ENCODE data around the gene TRIM29.

TRIM29 gene

DNA sequence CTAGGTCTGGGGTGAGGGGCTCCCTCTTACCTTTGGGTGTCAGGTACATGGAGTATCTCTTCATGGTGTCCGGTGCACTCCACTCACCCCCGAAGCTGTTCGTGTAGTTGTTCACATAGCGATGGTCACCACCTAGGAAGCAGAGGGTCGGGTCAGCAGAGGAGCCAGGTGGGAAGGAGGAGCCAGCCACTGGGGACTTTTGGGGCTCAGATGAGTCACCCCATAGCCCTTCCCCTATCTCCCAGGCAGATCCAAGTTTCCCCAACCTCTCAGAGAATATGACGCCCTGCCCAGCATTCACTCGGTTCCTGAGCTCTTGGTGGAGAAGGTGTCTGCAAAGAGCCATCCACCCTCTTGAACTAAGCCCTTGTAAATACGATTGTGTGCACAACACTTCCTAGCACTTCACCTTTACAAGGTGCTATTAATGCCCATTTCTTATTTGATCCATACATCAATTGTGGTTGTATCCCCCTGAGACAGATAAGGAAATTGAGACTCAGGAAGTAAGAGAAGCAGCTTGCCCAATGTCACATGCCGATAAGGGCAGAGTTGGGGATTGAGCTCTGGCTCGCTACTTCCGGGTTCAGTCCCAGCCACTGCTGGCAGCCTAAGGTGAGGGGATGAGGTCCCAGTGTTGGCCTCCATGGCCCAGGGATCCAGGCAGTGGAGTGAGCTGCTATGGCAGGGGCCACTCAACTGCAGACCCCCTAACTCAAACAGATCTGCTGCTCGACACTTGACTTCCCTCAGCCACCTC is 14.8 kb downstream of the TRIM29 start:
- peak; percentile 79 for DNase-seq

GRCh38 chr11:120121914-120122473 is 15.9 kb downstream of the TRIM29 start:
- DNase-seq = peak; percentile 78

GRCh38 chr11:120121336-120121735 is 16.6 kb downstream of the TRIM29 start:
- no peak for DNase-seq

- DNase-seq = peak; percentile 19
Observed at GRCh38 chr11:120120805-120121335, 17.0 kb downstream of the TRIM29 start.

DNA sequence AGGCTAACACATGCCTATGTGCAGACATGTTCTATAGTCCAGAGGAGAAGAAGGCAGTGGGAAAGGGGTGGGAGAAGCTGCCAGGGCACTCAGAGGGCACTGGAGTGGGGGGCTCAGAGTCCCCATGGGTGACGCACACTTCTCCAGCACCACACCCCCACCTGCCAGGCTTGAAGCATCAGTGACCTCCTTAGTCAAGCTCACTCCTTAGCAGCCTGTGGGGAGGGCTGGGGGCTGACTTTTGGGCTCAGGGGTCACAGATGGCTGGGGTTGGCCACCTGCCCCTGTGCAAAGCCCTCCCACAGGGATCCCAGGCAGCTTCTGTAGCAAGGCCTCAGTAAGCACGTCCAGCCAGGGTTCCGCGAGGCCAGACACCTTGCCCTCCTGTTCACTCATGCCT is 18.8 kb downstream of the TRIM29 start:
- no peak for DNase-seq

- no peak for DNase-seq
Observed at GRCh38 chr11:120117991-120118390, 19.9 kb downstream of the TRIM29 start.

- no peak for DNase-seq
Observed at GRCh38 chr11:120116966-120117365, 20.9 kb downstream of the TRIM29 start.

GRCh38 chr11:120115272-120116000 is 22.5 kb downstream of the TRIM29 start:
- DNase-seq = no peak

- no peak for DNase-seq
Observed at GRCh38 chr11:120112174-120112796, 25.6 kb downstream of the TRIM29 start.

- no peak for DNase-seq
Observed at GRCh38 chr11:120109531-120109930, 28.4 kb downstream of the TRIM29 start.

- DNase-seq = no peak
Observed at GRCh38 chr11:120108785-120109168, 29.1 kb downstream of the TRIM29 start.

DNA sequence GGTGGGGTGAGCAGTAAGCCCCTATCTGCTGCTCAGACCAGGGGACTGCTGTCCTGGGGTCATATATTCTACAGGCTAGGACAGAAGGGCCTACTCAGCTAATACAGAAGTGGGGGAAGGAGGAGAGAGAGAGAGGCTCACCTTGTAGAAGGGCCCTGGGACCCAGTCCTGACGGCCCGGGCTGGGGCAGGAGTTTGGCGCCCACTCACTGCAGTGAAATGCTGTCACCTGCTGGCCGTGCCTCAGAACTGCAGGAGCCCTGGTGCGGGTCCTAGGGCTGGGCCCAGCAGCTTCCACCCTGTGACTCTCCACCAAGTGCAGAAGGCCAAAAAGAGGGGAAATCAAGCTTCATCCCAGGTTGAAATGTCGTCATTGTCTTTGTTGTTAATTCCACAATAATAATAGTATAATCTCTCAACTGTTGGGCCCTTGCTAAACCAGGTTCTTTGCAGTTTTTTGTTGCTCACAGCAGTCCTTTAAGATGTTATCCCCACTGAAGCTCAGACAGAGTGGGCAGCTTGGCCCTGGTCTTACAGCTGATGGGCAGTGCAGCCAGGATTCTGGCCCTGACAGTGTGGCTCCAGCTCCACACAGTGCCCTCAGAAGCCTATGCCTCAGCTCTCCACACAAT is 29.6 kb downstream of the TRIM29 start:
- peak; percentile 80 for DNase-seq

- no peak for DNase-seq
Observed at GRCh38 chr11:120107692-120108091, 30.2 kb downstream of the TRIM29 start.

- DNase-seq = no peak
Observed at GRCh38 chr11:120106354-120107150, 31.4 kb downstream of the TRIM29 start.

- DNase-seq = no peak
Observed at GRCh38 chr11:120105576-120105975, 32.3 kb downstream of the TRIM29 start.

DNA sequence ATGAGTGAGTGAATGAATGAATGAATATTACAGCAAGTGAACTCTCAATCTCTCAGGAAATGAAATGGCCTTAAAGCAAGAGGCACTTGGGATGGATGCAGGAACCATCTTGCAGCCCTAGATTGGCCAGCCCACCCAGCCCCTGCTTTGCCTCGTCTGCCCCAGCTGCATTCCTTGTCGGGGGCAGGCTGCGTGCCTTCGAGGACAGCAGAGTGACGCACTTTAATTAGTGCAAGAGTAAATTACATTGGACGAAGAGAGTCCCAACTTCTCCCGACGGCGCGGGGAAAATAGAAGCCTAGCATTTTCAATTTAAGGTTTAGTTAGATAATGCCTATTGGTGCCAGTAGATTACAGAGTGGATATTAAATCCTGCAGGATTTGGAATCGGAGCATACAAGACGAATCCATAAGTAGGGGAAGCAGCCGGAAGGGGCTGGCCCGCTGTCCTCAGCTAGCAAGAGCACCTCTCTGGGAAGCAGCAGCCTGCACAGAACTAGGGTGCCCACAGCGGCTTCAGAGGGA is 33.8 kb downstream of the TRIM29 start:
- DNase-seq = no peak

GRCh38 chr11:120102864-120103122 is 35.1 kb downstream of the TRIM29 start:
- DNase-seq = no peak

GRCh38 chr11:120102050-120102863 is 35.7 kb downstream of the TRIM29 start:
- DNase-seq = no peak

- no peak for DNase-seq
Observed at GRCh38 chr11:120098503-120099020, 39.4 kb downstream of the TRIM29 start.

GRCh38 chr11:120097721-120098385 is 40.1 kb downstream of the TRIM29 start:
- no peak for DNase-seq
